Keratinocyte (primary cell): Measurements from ENCODE around the gene PCDHGA4. TPM values are rescaled to one million over a fixed set of nuclear protein-coding genes. Genes with fewer than 3 reads are reported as not detected.

ENCODE experiments used
- DNase-seq: peaks from one replicate; pipeline ENCODE4 v3.0.0-alpha.2; 2011; ENCODE audit warnings: low read depth, missing footprints, low spot score
- FAIRE-seq: peaks from 2 replicates; lab custom pipeline; 2011; peaks lifted over from hg19 to GRCh38; lab: Jason Lieb, UNC
- H2AFZ ChIP-seq: 2 replicates; pipeline ENCODE4 v1.6.0; 2012; ENCODE audit warnings: low read length, control low read depth, inconsistent platforms; ENCODE audit not compliant: control insufficient read depth
- H3K27ac ChIP-seq: 2 replicates; pipeline ENCODE4 v1.5.1; 2011; ENCODE audit warnings: low read length; ENCODE audit not compliant: control insufficient read depth, insufficient read depth
- H3K27me3 ChIP-seq: 3 replicates; pipeline ENCODE4 v1.6.0; 2011; ENCODE audit warnings: low read length; ENCODE audit not compliant: control insufficient read depth, insufficient read depth; ENCODE audit errors: extremely low read depth
- H3K36me3 ChIP-seq, 2 experiments: 2 replicates in 1 of 2; 3 replicates in 1 of 2; pipeline ENCODE4 v1.5.1; 2011; ENCODE audit warnings: low read length in 2 of 2, mild to moderate bottlenecking in 1 of 2; ENCODE audit not compliant: control insufficient read depth in 2 of 2, insufficient read depth in 2 of 2; ENCODE audit errors: extremely low read depth in 1 of 2
- H3K4me1 ChIP-seq: 3 replicates; pipeline ENCODE4 v1.5.1; 2011; ENCODE audit warnings: low read length; ENCODE audit not compliant: control insufficient read depth, insufficient read depth; ENCODE audit errors: extremely low read depth
- H3K4me2 ChIP-seq: 3 replicates; pipeline ENCODE4 v1.6.0; 2011; ENCODE audit warnings: low read depth, low read length; ENCODE audit not compliant: control insufficient read depth, insufficient read depth; ENCODE audit errors: extremely low read depth
- H3K4me3 ChIP-seq, 3 experiments: fragments of 200-600 bp in 1 of 3; sonication (generic) in 1 of 3; 2 replicates in 2 of 3; 3 replicates in 1 of 3; pipeline ENCODE4 v1.5.1; 2011 to 2016; ENCODE audit warnings: low read length in 3 of 3, mild to moderate bottlenecking in 3 of 3, control low read depth in 2 of 3, inconsistent platforms in 1 of 3, low read depth in 1 of 3, mixed read lengths in 1 of 3, mixed run types in 1 of 3, moderate library complexity in 1 of 3; ENCODE audit not compliant: control insufficient read depth in 2 of 3, insufficient read depth in 2 of 3; ENCODE audit errors: extremely low read depth in 1 of 3
- H3K79me2 ChIP-seq: 2 replicates; pipeline ENCODE4 v1.6.0; 2012; ENCODE audit warnings: low read length; ENCODE audit not compliant: control insufficient read depth, insufficient read depth
- H3K9ac ChIP-seq: 3 replicates; pipeline ENCODE4 v1.6.0; 2011; ENCODE audit warnings: low read length; ENCODE audit not compliant: control insufficient read depth, insufficient read depth; ENCODE audit errors: extremely low read depth
- H3K9me1 ChIP-seq: 3 replicates; pipeline ENCODE4 v1.6.0; 2011; ENCODE audit warnings: low read length; ENCODE audit not compliant: control insufficient read depth, insufficient read depth; ENCODE audit errors: extremely low read depth
- H3K9me3 ChIP-seq: 2 replicates; pipeline ENCODE4 v1.5.1; 2012; ENCODE audit warnings: low read depth, low read length; ENCODE audit not compliant: control insufficient read depth
- H4K20me1 ChIP-seq: 3 replicates; pipeline ENCODE4 v1.6.0; 2011; ENCODE audit warnings: low read length; ENCODE audit not compliant: control insufficient read depth, insufficient read depth; ENCODE audit errors: extremely low read depth
- EZH2 ChIP-seq: IDR thresholded peaks from one replicate; pipeline ENCODE4 v1.6.1; 2012; ENCODE audit warnings: inconsistent platforms, mild to moderate bottlenecking, low read length, moderate library complexity
- dilution Hi-C: fragments of 300-500 bp; cut with MboI; formaldehyde crosslinking; loops from one replicate; pipeline ENCODE4 v1.7.0; 2020; ENCODE audit warnings: low sequenced_read_pairs; ENCODE audit not compliant: extremely low pct_ligation_motif_present
- polyA minus RNA-seq, 3 experiments: library from RNA; depleted of rRNA, polyadenylated mRNA; stranded (reverse); fragments of >200 nt; gene quantifications; 1 replicate in 1 of 3; 2 replicates in 1 of 3; 3 replicates in 1 of 3; pipeline ENCODE4 v1.2.3, GENCODE V29; 2011
- polyA plus RNA-seq, 5 experiments: library from polyadenylated mRNA; depleted of rRNA in 3 of 5; stranded (reverse) in 3 of 5; stranded (forward) in 1 of 5; unstranded in 1 of 5; fragments of >200 nt; gene quantifications; 1 replicate in 1 of 5; 2 replicates in 3 of 5; 3 replicates in 1 of 5; pipeline versions ENCODE4 v1.2.1 to v1.2.3, GENCODE V29; 2011 to 2012; ENCODE audit warnings: missing spikeins in 2 of 5, low read depth in 1 of 5, low replicate concordance in 1 of 5
- TF ChIP-seq, protein P1 (sequence below), 3 experiments: IDR thresholded peaks in 1 of 3; conservative IDR thresholded peaks in 1 of 3; optimal IDR thresholded peaks in 1 of 3; 2 replicates in 2 of 3; 3 replicates in 1 of 3; pipeline versions ENCODE3 to v1.5.1; 2011; ENCODE audit warnings: low read length in 3 of 3, mild to moderate bottlenecking in 3 of 3, moderate library complexity in 2 of 3, control low read depth in 1 of 3, inconsistent platforms in 1 of 3; ENCODE audit not compliant: insufficient read depth in 2 of 3; ENCODE audit errors: extremely low read depth in 1 of 3

Gene PCDHGA4
- polyA plus RNA-seq (0.05 to 0.15 TPM (median 0.14 TPM) in 3 replicates), polyA minus RNA-seq (0.23 to 1.3 TPM (median 1.2 TPM) in 3 replicates)
- not detected for polyA plus RNA-seq (2011; ENCODE audit: low read depth)
- polyA plus RNA-seq (2011; cell fraction: cytosol; rRNA removed) = 0.03 and 0.04 TPM in 2 replicates
- polyA plus RNA-seq (2011; cell fraction: nucleus; rRNA removed) = 0.60 and 0.61 TPM in 2 replicates
- polyA plus RNA-seq (2012; ENCODE audit: low replicate concordance) = 0.14 TPM in 1 of 2 replicates, not detected in the other
- not detected for polyA minus RNA-seq (2011; cell fraction: cytosol; rRNA and poly(A)+ RNA removed)
- 1.6 and 2.4 TPM in 2 replicates for polyA minus RNA-seq (2011; cell fraction: nucleus; rRNA and poly(A)+ RNA removed)

DNA sequence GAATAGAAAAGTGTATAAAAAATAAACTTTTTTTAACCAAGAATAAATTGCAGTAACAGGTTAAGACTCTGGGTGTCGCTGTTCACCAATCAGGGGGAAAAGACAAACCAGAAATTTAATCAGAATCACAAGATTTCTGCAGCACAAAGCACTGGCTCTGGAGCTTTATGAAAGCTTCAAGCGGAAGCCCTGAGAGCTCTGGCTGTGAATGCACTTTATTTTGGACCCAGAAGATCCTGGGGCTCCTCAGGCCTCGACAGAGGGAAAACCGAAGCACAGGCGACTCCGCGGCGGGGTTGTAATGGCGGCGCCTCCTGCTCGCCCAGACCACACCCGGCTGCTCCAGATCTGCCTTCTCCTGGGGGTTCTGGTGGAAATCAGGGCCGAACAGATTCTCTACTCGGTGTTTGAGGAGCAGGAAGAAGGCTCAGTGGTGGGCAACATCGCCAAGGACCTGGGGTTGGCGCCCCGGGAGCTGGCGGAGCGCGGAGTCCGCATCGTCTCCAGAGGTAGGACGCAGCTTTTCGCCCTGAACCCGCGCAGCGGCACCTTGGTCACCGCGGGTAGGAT, at the start of gene PCDHGA4:
Gene PCDHGA4 (plus strand): TSS at position 122 of the 570 bp plus-strand sequence. CDS start 87 bp downstream, at position 209.
- Histone ChIP-seq H3K79me2 (no peaks in the 10 kb centered on the region), H3K4me2 (no peak within 1 kb of the TSS), H3K4me3 (peak within 1 kb of the TSS in 1 of 3 experiments; percentile 26), H3K27me3 (peaks cover 8% of the 10 kb centered on the region), H3K4me1 (no peaks in the 10 kb centered on the region), H3K9me1 (no peaks in the 10 kb centered on the region), H3K36me3 (no peaks in the 10 kb centered on the region), H3K27ac (no peak within 1 kb of the TSS), H3K9me3 (peaks cover 9% of the 10 kb centered on the region), H4K20me1 (no peaks in the 10 kb centered on the region), H3K9ac (no peak within 1 kb of the TSS), H2AFZ (no peak within 1 kb of the TSS)
- dilution Hi-C loops = no loop called here
- FAIRE-seq = no peak
- TF ChIP-seq, protein P1, sequence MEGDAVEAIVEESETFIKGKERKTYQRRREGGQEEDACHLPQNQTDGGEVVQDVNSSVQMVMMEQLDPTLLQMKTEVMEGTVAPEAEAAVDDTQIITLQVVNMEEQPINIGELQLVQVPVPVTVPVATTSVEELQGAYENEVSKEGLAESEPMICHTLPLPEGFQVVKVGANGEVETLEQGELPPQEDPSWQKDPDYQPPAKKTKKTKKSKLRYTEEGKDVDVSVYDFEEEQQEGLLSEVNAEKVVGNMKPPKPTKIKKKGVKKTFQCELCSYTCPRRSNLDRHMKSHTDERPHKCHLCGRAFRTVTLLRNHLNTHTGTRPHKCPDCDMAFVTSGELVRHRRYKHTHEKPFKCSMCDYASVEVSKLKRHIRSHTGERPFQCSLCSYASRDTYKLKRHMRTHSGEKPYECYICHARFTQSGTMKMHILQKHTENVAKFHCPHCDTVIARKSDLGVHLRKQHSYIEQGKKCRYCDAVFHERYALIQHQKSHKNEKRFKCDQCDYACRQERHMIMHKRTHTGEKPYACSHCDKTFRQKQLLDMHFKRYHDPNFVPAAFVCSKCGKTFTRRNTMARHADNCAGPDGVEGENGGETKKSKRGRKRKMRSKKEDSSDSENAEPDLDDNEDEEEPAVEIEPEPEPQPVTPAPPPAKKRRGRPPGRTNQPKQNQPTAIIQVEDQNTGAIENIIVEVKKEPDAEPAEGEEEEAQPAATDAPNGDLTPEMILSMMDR (optimal IDR thresholded peaks at IDR 0.05 in 1 of 3, IDR thresholded peaks at IDR 0.05 in 1 of 3, conservative IDR thresholded peaks at IDR 0.05 in 1 of 3; ENCODE audit: extremely low read depth in 1 of 3, insufficient read depth in 2 of 3, low read length in 3 of 3) = peak in 2 of 3 experiments; percentile 15 to 34
- TF ChIP-seq EZH2 = no peak
- DNase-seq = no peak

DNA sequence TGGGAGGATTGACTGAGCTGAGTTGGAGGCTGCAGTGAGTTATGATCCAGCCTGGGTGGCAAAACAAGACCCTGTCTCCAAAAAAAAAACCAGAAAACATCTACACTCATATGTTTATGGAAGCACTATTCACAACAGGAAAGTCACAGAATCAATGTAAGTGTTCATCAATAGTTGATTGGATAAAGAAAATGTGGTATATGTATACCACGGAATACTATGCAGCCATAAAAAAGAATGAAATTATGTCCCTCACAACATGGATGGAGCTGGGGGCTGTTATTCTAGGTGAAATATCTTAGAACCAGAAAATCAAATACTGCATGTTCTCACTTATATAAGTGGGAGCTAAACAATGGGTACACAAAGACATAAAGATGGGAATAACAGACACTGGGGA, 48.2 kb upstream of the PCDHGA4 start:
- H2AFZ ChIP-seq = no peak overlapping the region
- no peaks in the 10 kb centered on the region for H3K36me3 ChIP-seq
- no peak overlapping the region for H3K27ac ChIP-seq
- H3K4me2 ChIP-seq = no peak overlapping the region
- peaks cover 12% of the 10 kb centered on the region for H3K9me3 ChIP-seq
- H3K4me3 ChIP-seq = no peak overlapping the region
- H3K79me2 ChIP-seq = no peaks in the 10 kb centered on the region
- FAIRE-seq = no peak
- no peaks in the 10 kb centered on the region for H3K27me3 ChIP-seq
- no peaks in the 10 kb centered on the region for H3K4me1 ChIP-seq
- DNase-seq = no peak
- no peaks in the 10 kb centered on the region for H4K20me1 ChIP-seq
- TF ChIP-seq, protein P1 (optimal IDR thresholded peaks at IDR 0.05 in 1 of 3, IDR thresholded peaks at IDR 0.05 in 1 of 3, conservative IDR thresholded peaks at IDR 0.05 in 1 of 3; ENCODE audit: extremely low read depth in 1 of 3, insufficient read depth in 2 of 3, low read length in 3 of 3) = no peak
- no peak for TF ChIP-seq EZH2
- no peak overlapping the region for H3K9ac ChIP-seq
- no peaks in the 10 kb centered on the region for H3K9me1 ChIP-seq
- dilution Hi-C loops = no loop called here
